ENCODE data around the gene ZNF407. TPM values are rescaled to one million over a fixed set of nuclear protein-coding genes. Genes with fewer than 3 reads are reported as not detected.

The ZNF407 gene
- total and polyA plus RNA-seq, 2 of the 13 experiments (the other 11 are each of a cell fraction or from before 2014, with no cell fraction given): 2.3 to 8.7 TPM

DNA sequence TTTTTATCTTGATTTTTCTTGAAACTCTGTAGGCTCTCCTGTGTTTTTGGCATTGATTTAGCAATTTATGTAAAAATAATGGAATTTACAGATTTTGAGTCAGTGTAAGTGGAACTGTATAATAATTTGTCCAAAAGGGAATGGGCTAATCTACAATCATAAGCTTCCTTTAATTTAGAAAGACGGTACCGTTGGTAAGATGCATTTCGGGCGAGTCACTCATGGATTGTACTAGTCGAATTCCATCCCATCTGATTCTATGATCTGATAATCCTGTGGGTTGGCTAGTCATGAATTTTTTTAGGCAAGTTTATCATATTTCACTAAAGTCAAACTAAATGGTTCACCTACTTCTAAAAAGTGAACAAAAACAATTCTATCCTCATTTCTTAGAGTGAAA is 133.4 kb downstream of the ZNF407 start:
- no peaks in the 10 kb centered on the region for H3K27me3 ChIP-seq (ENCODE audit: control insufficient read depth in 1 of 2, insufficient read depth in 2 of 2, low read length in 2 of 2)
- no peaks in the 10 kb centered on the region for H3K79me2 ChIP-seq (ENCODE audit: insufficient read depth, low read length)
- peaks cover 47% of the 10 kb centered on the region for H3K4me1 ChIP-seq (ENCODE audit: insufficient read depth, low read length)
- POLR2A ChIA-PET: no interaction called here
- H3K36me3 ChIP-seq (replicated peaks in 1 of 2; ENCODE audit: control insufficient read depth in 1 of 2, insufficient read depth in 2 of 2, low read length in 2 of 2): no peaks in the 10 kb centered on the region
- no peak overlapping the region for H3K4me3 ChIP-seq (replicated peaks in 1 of 3; ENCODE audit: insufficient read depth in 1 of 3, low read depth in 2 of 3, low read length in 3 of 3)
- H4K20me1 ChIP-seq (ENCODE audit: insufficient read depth, low read length): no peaks in the 10 kb centered on the region
- ATAC-seq: no peak
- H3K9me3 ChIP-seq (ENCODE audit: low read length): no peaks in the 10 kb centered on the region
- no peak overlapping the region for H3K4me2 ChIP-seq (ENCODE audit: low read depth, low read length)
- BruUV-seq (replicated peaks): no TSS peak
- TF ChIP-seq, protein P1, sequence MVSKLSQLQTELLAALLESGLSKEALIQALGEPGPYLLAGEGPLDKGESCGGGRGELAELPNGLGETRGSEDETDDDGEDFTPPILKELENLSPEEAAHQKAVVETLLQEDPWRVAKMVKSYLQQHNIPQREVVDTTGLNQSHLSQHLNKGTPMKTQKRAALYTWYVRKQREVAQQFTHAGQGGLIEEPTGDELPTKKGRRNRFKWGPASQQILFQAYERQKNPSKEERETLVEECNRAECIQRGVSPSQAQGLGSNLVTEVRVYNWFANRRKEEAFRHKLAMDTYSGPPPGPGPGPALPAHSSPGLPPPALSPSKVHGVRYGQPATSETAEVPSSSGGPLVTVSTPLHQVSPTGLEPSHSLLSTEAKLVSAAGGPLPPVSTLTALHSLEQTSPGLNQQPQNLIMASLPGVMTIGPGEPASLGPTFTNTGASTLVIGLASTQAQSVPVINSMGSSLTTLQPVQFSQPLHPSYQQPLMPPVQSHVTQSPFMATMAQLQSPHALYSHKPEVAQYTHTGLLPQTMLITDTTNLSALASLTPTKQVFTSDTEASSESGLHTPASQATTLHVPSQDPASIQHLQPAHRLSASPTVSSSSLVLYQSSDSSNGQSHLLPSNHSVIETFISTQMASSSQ (IDR thresholded peaks at IDR 0.05; ENCODE audit: low read depth): no peak
- TF ChIP-seq, protein P1 (CRISPR knock-in tag; IDR thresholded peaks at IDR 0.05; ENCODE audit: borderline replicate concordance): no peak
- TF ChIP-seq ESRRA (CRISPR knock-in tag; IDR thresholded peaks at IDR 0.05; ENCODE audit: low read depth) (no peak), MTA1 (CRISPR knock-in tag; IDR thresholded peaks at IDR 0.05; ENCODE audit: borderline replicate concordance) (no peak), ZBTB42 (CRISPR knock-in tag; IDR thresholded peaks at IDR 0.05) (no peak), ZSCAN30 (CRISPR knock-in tag; IDR thresholded peaks at IDR 0.05) (no peak), NFIC (IDR thresholded peaks at IDR 0.05; ENCODE audit: low read length) (no peak), ZNF335 (CRISPR knock-in tag; IDR thresholded peaks at IDR 0.05) (no peak), ZNF570 (CRISPR knock-in tag; IDR thresholded peaks at IDR 0.05; ENCODE audit: borderline replicate concordance) (no peak), ZNF773 (CRISPR knock-in tag; IDR thresholded peaks at IDR 0.05; ENCODE audit: borderline replicate concordance) (no peak), KAT7 (CRISPR knock-in tag; IDR thresholded peaks at IDR 0.05; ENCODE audit: borderline replicate concordance) (no peak), ZNF20 (CRISPR knock-in tag; IDR thresholded peaks at IDR 0.05) (no peak), TBP (CRISPR knock-in tag; IDR thresholded peaks at IDR 0.05) (no peak), ZNF274 (CRISPR knock-in tag; IDR thresholded peaks at IDR 0.05) (no peak)
- TF ChIP-seq, protein P2, sequence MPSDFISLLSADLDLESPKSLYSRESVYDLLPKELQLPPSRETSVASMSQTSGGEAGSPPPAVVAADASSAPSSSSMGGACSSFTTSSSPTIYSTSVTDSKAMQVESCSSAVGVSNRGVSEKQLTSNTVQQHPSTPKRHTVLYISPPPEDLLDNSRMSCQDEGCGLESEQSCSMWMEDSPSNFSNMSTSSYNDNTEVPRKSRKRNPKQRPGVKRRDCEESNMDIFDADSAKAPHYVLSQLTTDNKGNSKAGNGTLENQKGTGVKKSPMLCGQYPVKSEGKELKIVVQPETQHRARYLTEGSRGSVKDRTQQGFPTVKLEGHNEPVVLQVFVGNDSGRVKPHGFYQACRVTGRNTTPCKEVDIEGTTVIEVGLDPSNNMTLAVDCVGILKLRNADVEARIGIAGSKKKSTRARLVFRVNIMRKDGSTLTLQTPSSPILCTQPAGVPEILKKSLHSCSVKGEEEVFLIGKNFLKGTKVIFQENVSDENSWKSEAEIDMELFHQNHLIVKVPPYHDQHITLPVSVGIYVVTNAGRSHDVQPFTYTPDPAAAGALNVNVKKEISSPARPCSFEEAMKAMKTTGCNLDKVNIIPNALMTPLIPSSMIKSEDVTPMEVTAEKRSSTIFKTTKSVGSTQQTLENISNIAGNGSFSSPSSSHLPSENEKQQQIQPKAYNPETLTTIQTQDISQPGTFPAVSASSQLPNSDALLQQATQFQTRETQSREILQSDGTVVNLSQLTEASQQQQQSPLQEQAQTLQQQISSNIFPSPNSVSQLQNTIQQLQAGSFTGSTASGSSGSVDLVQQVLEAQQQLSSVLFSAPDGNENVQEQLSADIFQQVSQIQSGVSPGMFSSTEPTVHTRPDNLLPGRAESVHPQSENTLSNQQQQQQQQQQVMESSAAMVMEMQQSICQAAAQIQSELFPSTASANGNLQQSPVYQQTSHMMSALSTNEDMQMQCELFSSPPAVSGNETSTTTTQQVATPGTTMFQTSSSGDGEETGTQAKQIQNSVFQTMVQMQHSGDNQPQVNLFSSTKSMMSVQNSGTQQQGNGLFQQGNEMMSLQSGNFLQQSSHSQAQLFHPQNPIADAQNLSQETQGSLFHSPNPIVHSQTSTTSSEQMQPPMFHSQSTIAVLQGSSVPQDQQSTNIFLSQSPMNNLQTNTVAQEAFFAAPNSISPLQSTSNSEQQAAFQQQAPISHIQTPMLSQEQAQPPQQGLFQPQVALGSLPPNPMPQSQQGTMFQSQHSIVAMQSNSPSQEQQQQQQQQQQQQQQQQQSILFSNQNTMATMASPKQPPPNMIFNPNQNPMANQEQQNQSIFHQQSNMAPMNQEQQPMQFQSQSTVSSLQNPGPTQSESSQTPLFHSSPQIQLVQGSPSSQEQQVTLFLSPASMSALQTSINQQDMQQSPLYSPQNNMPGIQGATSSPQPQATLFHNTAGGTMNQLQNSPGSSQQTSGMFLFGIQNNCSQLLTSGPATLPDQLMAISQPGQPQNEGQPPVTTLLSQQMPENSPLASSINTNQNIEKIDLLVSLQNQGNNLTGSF (CRISPR knock-in tag; IDR thresholded peaks at IDR 0.05): no peak
- H3K9ac ChIP-seq (ENCODE audit: insufficient read depth, low read depth, low read length): no peak overlapping the region
- no peak overlapping the region for H2AFZ ChIP-seq (ENCODE audit: low read length)
- in situ Hi-C loops (cut with HindIII; ENCODE audit: extremely low pct_ligation_motif_present, low pct_unique_long_range_greater_than_20kb) (no loop called here), intact Hi-C loops (cut with micrococcal nuclease; ENCODE audit: unreplicated experiment) (loop anchor here (5.0 kb wide), 1 partner anchor 74 kb away; no protein-coding TSS in a partner anchor)
- no peak for DNase-seq (ENCODE audit: low spot score)
- no peak overlapping the region for H3K27ac ChIP-seq (ENCODE audit: extremely low read length, insufficient read depth, low read length)
- CTCF ChIA-PET (ENCODE audit: low intra/inter-chr PET ratio, low total read pairs): no interaction called here
- 95% methylated on average over 5 of the region's 5 CpGs for WGBS (ENCODE audit: low lambda C conversion rate)
- no peak for FAIRE-seq
